ENCODE measurements around the gene A4GALT. TPM values are rescaled to one million over a fixed set of nuclear protein-coding genes. Genes with fewer than 3 reads are reported as not detected.

Gene A4GALT
- total and polyA plus RNA-seq, 10 of the 15 experiments (the other 5 are each of a cell fraction or from before 2014, with no cell fraction given) = 0.04 to 3.9 (median 2.3) TPM; not detected in 1

- in situ Hi-C loops (cut with MboI) = no loop called here
- FAIRE-seq = peak; percentile 97
- TF ChIP-seq, protein P1, sequence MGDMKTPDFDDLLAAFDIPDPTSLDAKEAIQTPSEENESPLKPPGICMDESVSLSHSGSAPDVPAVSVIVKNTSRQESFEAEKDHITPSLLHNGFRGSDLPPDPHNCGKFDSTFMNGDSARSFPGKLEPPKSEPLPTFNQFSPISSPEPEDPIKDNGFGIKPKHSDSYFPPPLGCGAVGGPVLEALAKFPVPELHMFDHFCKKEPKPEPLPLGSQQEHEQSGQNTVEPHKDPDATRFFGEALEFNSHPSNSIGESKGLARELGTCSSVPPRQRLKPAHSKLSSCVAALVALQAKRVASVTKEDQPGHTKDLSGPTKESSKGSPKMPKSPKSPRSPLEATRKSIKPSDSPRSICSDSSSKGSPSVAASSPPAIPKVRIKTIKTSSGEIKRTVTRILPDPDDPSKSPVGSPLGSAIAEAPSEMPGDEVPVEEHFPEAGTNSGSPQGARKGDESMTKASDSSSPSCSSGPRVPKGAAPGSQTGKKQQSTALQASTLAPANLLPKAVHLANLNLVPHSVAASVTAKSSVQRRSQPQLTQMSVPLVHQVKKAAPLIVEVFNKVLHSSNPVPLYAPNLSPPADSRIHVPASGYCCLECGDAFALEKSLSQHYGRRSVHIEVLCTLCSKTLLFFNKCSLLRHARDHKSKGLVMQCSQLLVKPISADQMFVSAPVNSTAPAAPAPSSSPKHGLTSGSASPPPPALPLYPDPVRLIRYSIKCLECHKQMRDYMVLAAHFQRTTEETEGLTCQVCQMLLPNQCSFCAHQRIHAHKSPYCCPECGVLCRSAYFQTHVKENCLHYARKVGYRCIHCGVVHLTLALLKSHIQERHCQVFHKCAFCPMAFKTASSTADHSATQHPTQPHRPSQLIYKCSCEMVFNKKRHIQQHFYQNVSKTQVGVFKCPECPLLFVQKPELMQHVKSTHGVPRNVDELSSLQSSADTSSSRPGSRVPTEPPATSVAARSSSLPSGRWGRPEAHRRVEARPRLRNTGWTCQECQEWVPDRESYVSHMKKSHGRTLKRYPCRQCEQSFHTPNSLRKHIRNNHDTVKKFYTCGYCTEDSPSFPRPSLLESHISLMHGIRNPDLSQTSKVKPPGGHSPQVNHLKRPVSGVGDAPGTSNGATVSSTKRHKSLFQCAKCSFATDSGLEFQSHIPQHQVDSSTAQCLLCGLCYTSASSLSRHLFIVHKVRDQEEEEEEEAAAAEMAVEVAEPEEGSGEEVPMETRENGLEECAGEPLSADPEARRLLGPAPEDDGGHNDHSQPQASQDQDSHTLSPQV (IDR thresholded peaks at IDR 0.05) = no peak
- TF ChIP-seq SUPT20H (IDR thresholded peaks at IDR 0.05; ENCODE audit: borderline replicate concordance, control insufficient read depth, low read depth, low read length) (no peak), ATF2 (IDR thresholded peaks at IDR 0.05; ENCODE audit: low read length) (no peak; the same call in 1 of the 2 replicates), IKZF1 (conservative IDR thresholded peaks at IDR 0.05) (peak; percentile 95), KDM1A (IDR thresholded peaks at IDR 0.05; ENCODE audit: borderline replicate concordance) (no peak), DPF2 (IDR thresholded peaks at IDR 0.05) (peak; percentile 82; the same call in 1 of the 2 replicates), SIN3A (IDR thresholded peaks at IDR 0.05; ENCODE audit: low read depth, low read length) (peak; percentile 62; the same call in 1 of the 2 replicates), TCF12 (IDR thresholded peaks at IDR 0.05; ENCODE audit: low read depth, low read length) (peak; percentile 95), POLR2AphosphoS5 (IDR thresholded peaks at IDR 0.05; ENCODE audit: low read length) (no peak), STAT3 (IDR thresholded peaks at IDR 0.05; ENCODE audit: low read depth, low read length) (no peak), CHD2 (IDR thresholded peaks at IDR 0.05; ENCODE audit: borderline replicate concordance, low read depth, low read length) (no peak; the same call in 1 of the 2 replicates), POLR2AphosphoS2 (IDR thresholded peaks at IDR 0.05; ENCODE audit: low read depth, low read length) (no peak), EP300 (IDR thresholded peaks at IDR 0.05; ENCODE audit: borderline replicate concordance in 1 of 2, control insufficient read depth in 1 of 2, low read depth in 2 of 2, low read length in 2 of 2) (peak in 1 of 2 experiments; percentile 10; a peak in 1 of 4 replicates), MEF2A (IDR thresholded peaks at IDR 0.05; ENCODE audit: insufficient read depth, low read depth, low read length) (no peak)
- TF ChIP-seq, protein P2, sequence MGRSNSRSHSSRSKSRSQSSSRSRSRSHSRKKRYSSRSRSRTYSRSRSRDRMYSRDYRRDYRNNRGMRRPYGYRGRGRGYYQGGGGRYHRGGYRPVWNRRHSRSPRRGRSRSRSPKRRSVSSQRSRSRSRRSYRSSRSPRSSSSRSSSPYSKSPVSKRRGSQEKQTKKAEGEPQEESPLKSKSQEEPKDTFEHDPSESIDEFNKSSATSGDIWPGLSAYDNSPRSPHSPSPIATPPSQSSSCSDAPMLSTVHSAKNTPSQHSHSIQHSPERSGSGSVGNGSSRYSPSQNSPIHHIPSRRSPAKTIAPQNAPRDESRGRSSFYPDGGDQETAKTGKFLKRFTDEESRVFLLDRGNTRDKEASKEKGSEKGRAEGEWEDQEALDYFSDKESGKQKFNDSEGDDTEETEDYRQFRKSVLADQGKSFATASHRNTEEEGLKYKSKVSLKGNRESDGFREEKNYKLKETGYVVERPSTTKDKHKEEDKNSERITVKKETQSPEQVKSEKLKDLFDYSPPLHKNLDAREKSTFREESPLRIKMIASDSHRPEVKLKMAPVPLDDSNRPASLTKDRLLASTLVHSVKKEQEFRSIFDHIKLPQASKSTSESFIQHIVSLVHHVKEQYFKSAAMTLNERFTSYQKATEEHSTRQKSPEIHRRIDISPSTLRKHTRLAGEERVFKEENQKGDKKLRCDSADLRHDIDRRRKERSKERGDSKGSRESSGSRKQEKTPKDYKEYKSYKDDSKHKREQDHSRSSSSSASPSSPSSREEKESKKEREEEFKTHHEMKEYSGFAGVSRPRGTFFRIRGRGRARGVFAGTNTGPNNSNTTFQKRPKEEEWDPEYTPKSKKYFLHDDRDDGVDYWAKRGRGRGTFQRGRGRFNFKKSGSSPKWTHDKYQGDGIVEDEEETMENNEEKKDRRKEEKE (IDR thresholded peaks at IDR 0.05) = no peak
Measured at GRCh38 chr22:42716649-42717127, 4.0 kb downstream of the A4GALT start.

More at GRCh38 chr22:42716649-42717127, 4.0 kb downstream of the A4GALT start:
- Histone ChIP-seq H3K36me3 (ENCODE audit: control insufficient read depth in 2 of 2, insufficient read depth in 2 of 2, low read length in 1 of 2) (no peaks in the 10 kb centered on the region; a peak in 1 of 4 replicates), H3K4me3 (peak overlapping the region; percentile 49), H2AFZ (ENCODE audit: control insufficient read depth, low read depth, low read length) (no peak overlapping the region), H3K4me2 (ENCODE audit: control insufficient read depth, insufficient read depth) (peak overlapping the region; percentile 78), H3K27ac (ENCODE audit: control insufficient read depth, insufficient read depth) (peak overlapping the region; percentile 81), H3K9me3 (replicated peaks; ENCODE audit: control insufficient read depth, insufficient read depth, low read length) (no peaks in the 10 kb centered on the region; the same call in 2 of the 3 replicates), H3K27me3 (replicated peaks in 1 of 2; ENCODE audit: control insufficient read depth in 2 of 2, insufficient read depth in 2 of 2, low read length in 1 of 2) (no peaks in the 10 kb centered on the region; a peak in 1 of 4 replicates), H3K4me1 (ENCODE audit: control insufficient read depth, insufficient read depth, low read length) (peaks cover 48% of the 10 kb centered on the region), H3K79me2 (ENCODE audit: control insufficient read depth, insufficient read depth, low read length) (peaks cover 31% of the 10 kb centered on the region), H3K9ac (ENCODE audit: control insufficient read depth, insufficient read depth, low read length) (peak overlapping the region; percentile 3; the same call in 1 of the 2 replicates), H4K20me1 (ENCODE audit: control insufficient read depth, insufficient read depth) (no peaks in the 10 kb centered on the region)
- ChIA-PET SMC1A (ENCODE audit: uncharacterized antibody, unreplicated experiment) (interaction anchor here (0.6 to 4.2 kb wide), 7 partner anchors 9 to 173 kb away, joined by 3 to 18 read pairs (median 5); no protein-coding TSS in a partner anchor), RAD21 (ENCODE audit: unreplicated experiment) (interaction anchor here (0.5 to 3.5 kb wide), 7 partner anchors 36 to 144 kb away, joined by 3 to 17 read pairs (median 5); no protein-coding TSS in a partner anchor), POLR2A (interaction anchor here (0.6 to 2.8 kb wide), 9 partner anchors 31 to 140 kb away, joined by 3 to 11 read pairs (median 5); partner anchors contain the start of gene ARFGAP3), CTCF (interaction anchor here (1.0 to 3.8 kb wide), 3 partner anchors 36 to 56 kb away, joined by 3 to 21 read pairs (median 3); no protein-coding TSS in a partner anchor)
- intact Hi-C loops (cut with micrococcal nuclease; ENCODE audit: unreplicated experiment) = loop anchor here (2.0 kb wide), 2 partner anchors 48 to 52 kb away; no protein-coding TSS in a partner anchor
- ATAC-seq = peak; percentile 61
- DNase-seq (ENCODE audit: low read depth, low spot score) = peak; percentile 68
- WGBS (ENCODE audit: insufficient coverage, insufficient replicate concordance, low lambda C conversion rate, missing lambda C conversion rate) = 2% methylated on average over 5 of the region's 5 CpGs
- BruUV-seq (replicated peaks) = no TSS peak
